Stimulated activated CD4-positive, alpha-beta T cell treated with anti-CD3 and anti-CD28 coated beads, Interleukin-15, amount 100 ng/mL, for 24 hours (primary cell): Measurements from ENCODE around the gene MAPKAP1.

ENCODE experiments used
- DNase-seq: peaks from one replicate; pipeline ENCODE4 v3.0.0-alpha.2; 2020

MAPKAP1 gene

DNA sequence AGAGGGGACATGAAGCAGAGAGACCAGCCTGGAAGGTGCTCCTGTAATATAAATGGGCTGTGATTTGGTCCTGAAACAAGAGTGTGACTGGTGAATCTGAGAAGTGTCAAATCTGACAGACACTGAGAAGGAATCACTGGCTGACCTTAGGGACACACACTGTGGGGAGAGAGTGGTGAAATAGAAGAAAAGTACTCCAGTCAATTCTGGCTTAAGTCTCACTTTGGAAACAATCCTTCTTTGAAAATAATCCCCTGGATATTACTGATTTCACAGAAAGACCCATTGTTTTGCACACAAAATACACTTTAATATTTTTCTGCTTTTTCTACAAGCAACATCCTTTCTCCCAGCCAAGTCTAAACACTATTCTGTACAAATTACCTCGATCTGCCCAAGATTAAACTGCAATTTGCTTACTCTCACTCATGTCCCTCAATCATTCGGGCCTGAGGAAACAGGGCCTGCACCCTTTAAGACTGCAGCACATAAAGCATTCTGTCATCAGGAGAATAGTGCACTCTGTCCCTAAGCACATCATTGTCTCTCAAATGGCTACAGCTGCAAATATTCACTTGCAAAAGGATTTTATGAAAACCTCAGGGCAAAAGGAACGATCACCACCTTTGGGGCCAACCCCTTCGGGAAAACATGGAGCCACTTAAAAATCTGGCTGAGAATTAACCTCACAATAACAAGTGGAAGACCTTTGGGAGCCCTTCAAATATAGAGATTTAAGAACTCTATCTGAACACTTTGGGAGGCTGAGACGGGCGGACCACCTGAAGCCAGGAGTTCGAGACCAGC, 68.6 kb downstream of the MAPKAP1 start:
- DNase-seq = no peak

DNA sequence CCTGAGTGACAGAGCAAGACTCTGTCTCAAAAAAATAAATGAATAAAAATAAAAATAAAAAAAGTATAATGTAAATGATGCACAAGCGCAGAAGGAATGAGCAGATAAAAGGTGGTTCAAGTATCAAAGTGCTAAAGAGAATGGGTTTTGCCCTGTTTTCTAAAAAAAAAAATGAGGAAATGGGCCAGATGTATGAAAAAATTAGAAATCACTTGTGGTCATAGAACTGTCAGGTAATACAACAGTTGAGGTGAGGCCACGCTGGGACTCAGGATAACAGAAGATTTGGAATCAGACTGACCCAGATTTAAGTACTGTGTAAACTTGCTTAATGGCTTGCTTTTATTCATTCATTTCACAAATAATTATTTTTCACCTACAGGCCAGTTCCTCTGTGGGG, 69.8 kb downstream of the MAPKAP1 start:
- no peak for DNase-seq

GRCh38 chr9:125635888-125636287, 71.1 kb downstream of the MAPKAP1 start:
- no peak for DNase-seq

DNA sequence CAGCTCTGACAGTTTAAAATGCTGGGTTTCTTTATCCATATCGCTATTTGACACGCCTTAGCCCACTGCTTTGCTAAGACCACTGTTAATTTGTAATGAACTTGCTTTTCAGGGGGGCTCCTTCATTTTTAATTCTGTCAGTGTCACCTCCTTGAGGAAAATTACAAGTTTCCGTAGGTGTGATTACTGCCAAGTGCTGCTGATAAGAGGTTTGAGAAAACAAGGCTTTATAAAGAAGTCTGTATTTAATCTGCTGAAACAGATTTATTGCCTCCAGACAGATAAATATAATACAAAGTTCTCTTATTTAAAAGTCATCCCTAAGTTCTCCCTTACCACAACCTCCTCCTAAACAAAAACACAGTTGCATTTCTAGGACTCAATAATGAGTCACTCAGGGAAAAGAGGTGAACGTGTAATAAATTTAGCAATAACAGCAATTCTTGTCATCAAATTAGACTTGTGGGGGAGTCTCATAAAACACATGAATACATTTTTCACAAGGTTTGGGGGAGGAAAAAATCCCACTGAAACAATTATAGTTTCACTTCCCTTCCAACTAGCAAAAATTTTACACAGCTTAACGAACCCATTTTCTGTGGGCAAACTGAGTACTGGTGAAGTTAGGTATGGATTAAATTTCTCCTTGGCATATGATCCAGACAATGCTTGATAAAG, 72.8 kb downstream of the MAPKAP1 start:
- no peak for DNase-seq

- DNase-seq = no peak
Observed at GRCh38 chr9:125633116-125633745, 73.8 kb downstream of the MAPKAP1 start.

DNA sequence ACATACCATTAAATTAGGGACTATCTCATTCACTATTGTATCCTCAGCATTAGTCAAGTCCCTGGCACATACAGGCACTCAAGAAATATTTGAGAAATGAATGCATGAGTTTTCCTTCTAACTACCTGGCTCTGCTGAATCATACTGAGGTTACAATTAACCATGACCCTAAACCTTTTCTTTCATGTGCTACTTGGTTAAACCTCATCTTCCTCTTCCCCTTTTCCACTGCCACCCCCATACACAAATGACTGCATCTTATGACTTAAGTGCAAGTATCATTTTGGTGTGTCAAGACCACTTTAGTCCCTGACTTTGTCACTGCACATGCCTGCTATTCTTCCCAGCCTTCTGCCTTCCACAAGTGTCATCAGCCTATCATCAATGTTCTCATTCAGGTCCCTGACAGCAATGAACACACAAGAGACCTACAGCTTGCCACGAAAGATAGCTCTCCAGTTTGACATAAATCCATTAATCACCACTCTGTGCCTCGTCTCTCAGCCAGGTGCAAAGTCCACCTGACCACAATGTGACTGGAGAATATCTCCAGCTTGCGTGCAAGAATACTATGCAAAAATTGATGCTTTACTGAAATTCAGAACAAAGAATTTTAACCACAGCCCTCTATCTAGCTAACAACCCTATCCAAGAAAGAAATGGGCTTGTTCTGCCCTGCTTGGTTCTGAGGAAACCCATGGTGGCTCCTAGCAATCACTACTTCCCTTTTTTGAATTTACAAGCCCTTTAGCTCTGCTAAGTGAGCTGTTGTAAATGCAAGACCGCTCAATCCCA, 74.5 kb downstream of the MAPKAP1 start:
- peak; percentile 60 for DNase-seq

DNA sequence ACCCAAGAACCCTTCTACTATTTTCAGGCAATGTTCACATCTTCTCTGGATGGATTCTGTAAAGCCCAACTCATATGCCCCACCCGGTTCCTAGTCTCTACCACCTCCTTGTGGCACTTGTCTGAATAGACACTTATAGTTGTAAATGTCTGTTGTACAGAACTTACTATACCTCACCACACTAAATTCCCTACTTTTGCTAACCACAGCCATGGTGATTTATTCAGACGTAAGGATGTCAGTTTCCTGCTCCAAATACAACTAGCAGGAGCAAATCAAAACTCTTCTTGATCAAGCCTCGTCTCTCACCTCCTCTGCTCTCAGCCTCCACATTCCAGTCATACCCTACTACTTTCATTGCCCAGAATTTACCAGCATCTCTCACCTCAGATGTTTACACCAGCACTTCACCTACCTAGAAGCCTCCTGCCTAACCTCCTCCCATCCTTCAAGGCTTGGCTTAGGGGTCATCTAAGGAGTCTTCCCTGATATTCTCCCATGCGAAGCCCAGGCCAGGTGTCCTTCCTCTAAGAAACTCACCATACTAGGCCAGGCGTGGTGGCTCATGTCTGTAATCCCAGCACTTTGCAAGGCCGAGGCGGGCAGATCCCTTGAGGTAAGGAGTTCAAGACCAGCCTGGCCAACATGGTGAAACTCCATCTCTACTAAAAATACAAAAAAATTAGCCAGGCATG, 75.5 kb downstream of the MAPKAP1 start:
- DNase-seq = peak; percentile 36

DNA sequence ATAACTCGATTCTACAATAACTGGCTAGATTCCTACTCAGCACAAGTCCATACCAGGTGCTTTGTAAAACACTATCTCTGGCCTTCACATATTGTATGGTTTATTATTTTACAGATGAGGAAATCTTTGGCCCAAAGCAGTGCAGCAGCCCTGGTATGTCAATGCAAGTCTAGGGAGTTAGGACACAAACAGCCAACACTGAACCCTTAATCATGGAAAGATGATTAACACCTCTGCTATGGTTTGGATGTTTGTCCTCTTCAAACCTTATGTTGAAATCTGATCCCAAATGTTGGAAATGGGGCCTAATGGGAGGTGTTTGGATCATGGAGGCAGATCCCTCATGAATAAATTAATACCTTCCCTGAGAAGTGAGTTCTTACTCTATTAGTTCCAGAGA, 76.6 kb downstream of the MAPKAP1 start:
- no peak for DNase-seq

GRCh38 chr9:125629446-125629845, 77.6 kb downstream of the MAPKAP1 start:
- DNase-seq = no peak

- no peak for DNase-seq
Observed at GRCh38 chr9:125626187-125626586, 80.8 kb downstream of the MAPKAP1 start.

- DNase-seq = no peak
Observed at GRCh38 chr9:125621170-125621569, 85.8 kb downstream of the MAPKAP1 start.

DNA sequence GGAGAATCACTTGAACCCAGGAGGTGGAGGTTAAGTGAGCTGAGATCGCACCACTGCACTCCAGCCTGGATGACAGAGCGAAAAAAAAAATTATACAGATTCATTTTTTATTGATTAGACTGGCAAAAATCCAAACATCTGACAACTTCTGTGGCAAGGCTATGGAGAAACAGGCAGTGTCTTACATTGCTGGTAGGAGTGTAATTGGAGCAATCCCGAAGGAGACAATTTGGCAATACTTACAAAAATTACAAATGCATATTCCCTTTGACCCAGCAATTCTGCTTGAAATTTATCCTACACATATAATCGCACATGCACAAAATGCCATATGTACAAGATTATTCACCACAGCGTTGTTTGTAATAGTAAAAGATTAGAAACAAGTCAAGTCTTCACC, 86.8 kb downstream of the MAPKAP1 start:
- DNase-seq = no peak

- no peak for DNase-seq
Observed at GRCh38 chr9:125617087-125617486, 89.9 kb downstream of the MAPKAP1 start.

GRCh38 chr9:125613141-125613540, 93.9 kb downstream of the MAPKAP1 start:
- no peak for DNase-seq

- no peak for DNase-seq
Observed at GRCh38 chr9:125612616-125613015, 94.4 kb downstream of the MAPKAP1 start.

GRCh38 chr9:125611121-125611765, 95.8 kb downstream of the MAPKAP1 start:
- DNase-seq = no peak

DNA sequence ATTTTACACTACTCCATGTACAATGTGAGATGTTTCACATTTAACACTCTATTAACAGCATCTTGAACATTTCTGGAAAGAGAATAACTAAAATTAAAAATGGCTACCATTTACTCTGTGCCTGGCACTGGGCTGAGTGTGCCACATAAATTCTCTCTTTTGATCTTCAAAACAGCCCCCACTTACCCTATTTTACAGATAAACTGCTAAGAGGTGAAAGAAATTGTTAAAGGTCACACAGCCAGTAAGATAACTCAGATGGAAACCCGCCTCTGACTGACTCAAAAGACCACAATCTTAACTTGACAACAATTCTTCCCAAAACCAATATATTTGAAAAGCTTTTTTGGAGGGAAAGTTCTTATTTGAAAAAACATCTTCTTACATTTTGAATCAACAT, 97.3 kb downstream of the MAPKAP1 start:
- DNase-seq = no peak

- DNase-seq = no peak
Observed at GRCh38 chr9:125608489-125609224, 98.4 kb downstream of the MAPKAP1 start.

GRCh38 chr9:125604196-125604595, 102.8 kb downstream of the MAPKAP1 start:
- no peak for DNase-seq

GRCh38 chr9:125603478-125604021, 103.5 kb downstream of the MAPKAP1 start:
- no peak for DNase-seq

GRCh38 chr9:125601961-125602360, 105.0 kb downstream of the MAPKAP1 start:
- DNase-seq = no peak
